SU-DHL-6 (cell line): ENCODE results near the gene VPS29.
"Not testable (repeated sequence)": the region's sequence is repeated elsewhere in the genome, so short reads cannot be mapped to it uniquely, and the experiment has no call there.

Experiments used
- CTCF ChIP-seq: fragments of 200-600 bp; sonication (generic); IDR thresholded peaks from one replicate; pipeline ENCODE4 v1.5.1; 2017; ENCODE audit warnings: antibody characterized with exemption, mild to moderate bottlenecking, low read length, moderate library complexity; ENCODE audit not compliant: insufficient read depth, poor library complexity, severe bottlenecking
- EZH2phosphoT487 ChIP-seq: fragments of 200-600 bp; sonication (generic), shearing (Covaris generic); conservative IDR thresholded peaks from 2 replicates; pipeline ENCODE4 v1.6.1; 2018; ENCODE audit warnings: mild to moderate bottlenecking, antibody characterized with exemption, low read length, moderate library complexity, mixed read lengths

DNA sequence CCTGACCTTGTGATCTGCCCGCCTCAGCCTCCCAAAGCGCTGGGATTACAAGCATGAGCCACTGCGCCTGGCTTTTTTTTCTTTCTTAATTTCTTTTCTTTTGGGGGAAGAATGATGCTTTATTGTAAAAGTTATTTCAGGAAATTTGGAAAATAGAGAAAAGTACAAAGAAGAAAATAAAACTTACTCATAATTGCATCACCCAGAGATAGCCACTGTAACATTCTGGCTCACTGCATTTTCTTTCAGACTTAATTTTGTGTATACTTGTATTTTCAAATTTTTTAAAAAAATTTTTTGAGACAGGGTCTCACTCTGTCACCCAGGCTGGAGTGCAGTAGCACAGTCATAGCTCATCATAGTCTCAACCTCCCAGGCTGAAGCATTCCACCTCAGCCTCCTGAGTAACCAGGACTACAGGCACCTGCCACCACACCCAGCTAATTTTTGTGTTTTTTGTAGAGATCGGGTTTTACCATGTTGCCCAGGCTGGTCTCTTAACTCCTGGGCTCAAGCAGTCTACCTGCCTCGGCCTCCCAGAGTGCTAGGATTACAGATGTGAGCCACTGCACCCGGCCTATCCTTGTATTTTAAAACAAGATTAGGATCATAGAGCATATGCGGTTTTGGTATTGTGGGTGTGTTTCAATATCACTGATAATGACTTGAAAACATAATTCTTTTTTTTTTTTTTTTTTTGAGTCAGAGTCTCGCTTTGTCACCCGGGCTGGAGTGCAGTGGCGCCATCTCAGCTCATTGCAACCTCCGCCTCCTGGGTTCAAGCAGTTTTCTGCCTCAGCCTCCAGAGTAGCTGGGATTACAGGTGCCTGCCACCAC lies 19.2 kb upstream of the VPS29 start:
- not testable (repeated sequence) for TF ChIP-seq CTCF, EZH2phosphoT487
